Measurements from ENCODE around the gene FAM200B.

FAM200B gene

GRCh38 chr4:15681372-15682241, at the start of gene FAM200B:
TSS of gene FAM200B (plus strand) at chr4:15681827. CDS start at chr4:15686978, 5,151 bp downstream.
- peak; percentile 98 for DNase-seq (ENCODE audit: low read depth)

- no peak for DNase-seq (ENCODE audit: low read depth)
Measured at GRCh38 chr4:15636818-15637217, 44.8 kb upstream of the FAM200B start.

- no peak for DNase-seq (ENCODE audit: low read depth)
Measured at GRCh38 chr4:15638418-15638817, 43.2 kb upstream of the FAM200B start.

GRCh38 chr4:15648600-15648999, 33.0 kb upstream of the FAM200B start:
- DNase-seq (ENCODE audit: low read depth), result no peak

GRCh38 chr4:15649914-15650545, 31.6 kb upstream of the FAM200B start:
- peak; percentile 11 for DNase-seq (ENCODE audit: low read depth)

- DNase-seq (ENCODE audit: low read depth), result no peak
Measured at GRCh38 chr4:15651676-15652075, 30.0 kb upstream of the FAM200B start.

- no peak for DNase-seq (ENCODE audit: low read depth)
Measured at GRCh38 chr4:15652191-15652590, 29.4 kb upstream of the FAM200B start.

GRCh38 chr4:15652841-15653240, 28.8 kb upstream of the FAM200B start:
- DNase-seq (ENCODE audit: low read depth), result no peak

- DNase-seq (ENCODE audit: low read depth), result no peak
Measured at GRCh38 chr4:15653420-15653819, 28.2 kb upstream of the FAM200B start.

GRCh38 chr4:15653864-15654592, 27.6 kb upstream of the FAM200B start:
- no peak for DNase-seq (ENCODE audit: low read depth)

- peak; percentile 6 for DNase-seq (ENCODE audit: low read depth)
Measured at GRCh38 chr4:15654593-15655222, 26.9 kb upstream of the FAM200B start.

GRCh38 chr4:15655223-15656037, 26.2 kb upstream of the FAM200B start, which contains the start of gene FBXL5:
TSS of gene FBXL5 (minus strand) at chr4:15655357. CDS start at chr4:15655287, 70 bp downstream.
- peak; percentile 54 for DNase-seq (ENCODE audit: low read depth)

GRCh38 chr4:15656038-15656470, 25.6 kb upstream of the FAM200B start:
- DNase-seq (ENCODE audit: low read depth), result no peak

- no peak for DNase-seq (ENCODE audit: low read depth)
Measured at GRCh38 chr4:15657366-15657765, 24.3 kb upstream of the FAM200B start.

GRCh38 chr4:15658136-15658770, 23.4 kb upstream of the FAM200B start:
- no peak for DNase-seq (ENCODE audit: low read depth)

- DNase-seq (ENCODE audit: low read depth), result no peak
Measured at GRCh38 chr4:15658781-15659180, 22.8 kb upstream of the FAM200B start.

- no peak for DNase-seq (ENCODE audit: low read depth)
Measured at GRCh38 chr4:15659768-15660570, 21.7 kb upstream of the FAM200B start.

- no peak for DNase-seq (ENCODE audit: low read depth)
Measured at GRCh38 chr4:15665753-15666365, 15.8 kb upstream of the FAM200B start.

GRCh38 chr4:15667006-15667405, 14.6 kb upstream of the FAM200B start:
- DNase-seq (ENCODE audit: low read depth), result no peak
